AG08395 (cell line): ENCODE measurements around the gene GPR55.

Experiments
- DNase-seq: peaks from one replicate; pipeline ENCODE4 v3.0.0; 2012; ENCODE audit warnings: mixed read lengths, low spot score

The GPR55 gene

GRCh38 chr2:230934231-230935129 is 9.4 kb upstream of the GPR55 start:
- no peak for DNase-seq

DNA sequence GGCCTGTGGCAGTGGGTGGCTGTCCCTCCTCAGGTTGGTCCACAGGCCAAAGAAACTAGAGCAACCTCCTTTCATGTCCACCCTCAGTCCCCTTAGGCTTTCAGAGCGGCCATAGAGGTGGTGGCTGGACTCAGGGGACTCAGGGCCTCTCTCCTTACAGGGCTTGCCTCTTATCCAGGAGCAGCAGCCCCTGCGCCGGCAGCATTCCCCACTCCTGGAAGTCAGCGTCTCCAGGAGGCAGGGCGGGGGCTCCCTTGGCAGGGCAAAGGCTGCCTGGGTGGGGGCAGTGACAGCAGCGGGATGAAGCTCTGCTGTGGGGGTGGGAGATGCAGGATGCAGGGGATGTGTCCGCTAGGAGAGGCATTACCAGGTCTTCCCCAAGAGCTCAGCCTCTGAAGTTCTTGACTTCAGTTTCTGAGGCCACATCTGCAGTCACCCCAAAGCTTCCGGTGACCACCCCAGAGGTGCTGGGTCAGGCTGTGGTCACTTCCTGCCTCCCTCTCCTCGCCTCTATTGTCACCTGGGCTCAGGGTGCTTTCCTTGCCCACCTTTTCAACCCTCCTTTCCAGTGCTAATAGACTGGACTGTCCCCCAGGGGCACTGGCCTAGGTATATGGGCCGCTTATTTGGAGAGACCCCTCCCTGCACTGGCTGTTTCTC is 8.6 kb upstream of the GPR55 start:
- DNase-seq, result no peak

- DNase-seq, result peak; percentile 69
Measured at GRCh38 chr2:230932556-230933511, 7.8 kb upstream of the GPR55 start.

- no peak for DNase-seq
Measured at GRCh38 chr2:230931556-230932231, 6.7 kb upstream of the GPR55 start.

DNA sequence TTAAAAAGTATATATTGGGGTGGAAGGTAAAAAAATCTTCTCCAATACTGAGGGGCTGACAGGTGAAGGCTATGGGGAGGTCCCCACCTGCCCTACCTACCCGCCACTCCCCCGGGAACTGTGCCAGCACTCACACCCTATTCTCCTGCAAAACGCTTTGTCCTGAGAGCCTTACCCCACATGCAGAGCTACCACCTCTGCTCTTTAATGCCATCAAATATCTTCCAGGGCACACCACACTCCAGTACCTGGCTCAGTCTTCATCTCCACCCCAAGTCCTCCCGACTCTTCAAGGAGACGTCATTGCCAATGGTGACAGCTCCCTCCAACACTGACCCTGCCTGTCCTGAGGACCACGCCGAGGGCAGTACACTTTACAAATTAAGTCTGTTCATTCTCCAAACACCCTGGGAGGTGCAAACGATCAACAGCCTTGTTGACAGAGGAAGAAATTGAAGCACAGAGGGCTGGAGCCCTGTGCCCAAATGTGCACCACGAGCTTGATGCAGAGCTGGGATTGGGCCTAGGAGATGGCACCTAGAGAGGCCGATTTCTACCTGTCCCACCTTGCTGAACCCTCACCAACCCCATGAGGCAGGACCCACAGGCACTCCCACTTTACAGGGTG is 6.0 kb upstream of the GPR55 start:
- DNase-seq, result no peak

DNA sequence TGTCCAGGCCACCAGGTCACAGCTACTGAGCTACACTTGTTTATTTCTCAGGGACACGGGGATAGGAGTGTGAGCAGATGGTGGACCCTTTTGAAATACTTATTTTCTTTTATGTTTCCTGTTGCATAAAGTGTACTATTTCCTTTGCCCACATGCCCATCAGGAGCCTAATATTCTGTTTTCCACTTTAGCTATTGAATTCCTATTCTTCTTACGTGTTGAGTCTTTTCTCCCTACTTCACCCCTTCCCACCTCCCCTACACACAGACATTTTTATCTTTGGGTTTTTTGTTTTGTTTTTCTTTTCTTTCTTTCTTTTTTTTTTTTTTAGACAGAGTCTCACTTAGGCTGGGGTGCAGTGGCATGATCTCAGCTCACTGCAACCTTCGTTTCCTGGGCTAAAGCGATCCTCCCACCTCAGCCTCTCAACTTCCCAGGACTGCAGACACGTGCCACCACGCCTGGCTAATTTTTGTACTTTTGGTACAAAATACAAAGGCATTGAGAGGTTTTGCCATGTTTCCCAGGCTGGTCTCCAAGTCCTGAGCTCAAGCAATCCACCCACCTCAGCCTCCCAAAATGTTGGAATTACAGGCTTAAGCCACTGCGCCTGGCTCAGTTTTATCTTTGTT is 5.2 kb upstream of the GPR55 start:
- DNase-seq, result no peak

DNA sequence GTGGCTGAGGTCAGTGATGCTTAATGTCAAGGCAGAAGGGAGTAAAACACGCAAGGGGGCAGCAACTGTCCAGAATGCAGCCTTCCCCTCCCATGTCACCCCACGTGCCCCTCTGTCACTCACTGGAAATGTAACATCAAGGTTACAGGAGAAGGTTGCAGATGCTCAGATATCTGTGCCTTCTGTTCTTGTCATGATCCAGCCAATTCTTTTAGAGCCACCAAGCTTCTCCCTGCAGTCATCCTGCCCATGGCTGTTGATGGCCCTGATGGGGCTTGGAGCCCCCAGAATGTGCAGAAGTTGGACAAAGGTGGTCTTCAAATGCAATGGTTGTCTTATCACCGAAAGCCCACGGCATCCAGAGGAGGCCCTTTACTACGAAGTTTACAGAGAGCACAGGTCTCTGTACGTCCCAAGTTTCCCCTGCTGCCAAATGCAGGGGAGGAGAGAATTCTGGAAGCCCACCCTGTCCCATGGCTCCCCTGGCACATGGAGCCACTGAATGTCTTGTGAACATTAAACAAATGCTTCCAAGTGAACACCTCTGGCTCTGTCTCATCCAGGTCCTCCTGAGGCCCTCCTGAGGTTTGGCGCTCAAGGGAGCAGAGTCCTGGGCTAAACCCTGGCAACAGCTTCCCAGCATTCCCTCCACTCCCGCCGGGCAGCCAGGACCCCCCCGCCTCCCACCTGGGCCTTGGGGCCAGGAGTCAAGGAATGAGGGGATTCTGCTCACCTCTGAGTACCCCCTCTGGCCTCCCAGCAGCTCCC is 4.5 kb upstream of the GPR55 start:
- DNase-seq, result no peak

DNA sequence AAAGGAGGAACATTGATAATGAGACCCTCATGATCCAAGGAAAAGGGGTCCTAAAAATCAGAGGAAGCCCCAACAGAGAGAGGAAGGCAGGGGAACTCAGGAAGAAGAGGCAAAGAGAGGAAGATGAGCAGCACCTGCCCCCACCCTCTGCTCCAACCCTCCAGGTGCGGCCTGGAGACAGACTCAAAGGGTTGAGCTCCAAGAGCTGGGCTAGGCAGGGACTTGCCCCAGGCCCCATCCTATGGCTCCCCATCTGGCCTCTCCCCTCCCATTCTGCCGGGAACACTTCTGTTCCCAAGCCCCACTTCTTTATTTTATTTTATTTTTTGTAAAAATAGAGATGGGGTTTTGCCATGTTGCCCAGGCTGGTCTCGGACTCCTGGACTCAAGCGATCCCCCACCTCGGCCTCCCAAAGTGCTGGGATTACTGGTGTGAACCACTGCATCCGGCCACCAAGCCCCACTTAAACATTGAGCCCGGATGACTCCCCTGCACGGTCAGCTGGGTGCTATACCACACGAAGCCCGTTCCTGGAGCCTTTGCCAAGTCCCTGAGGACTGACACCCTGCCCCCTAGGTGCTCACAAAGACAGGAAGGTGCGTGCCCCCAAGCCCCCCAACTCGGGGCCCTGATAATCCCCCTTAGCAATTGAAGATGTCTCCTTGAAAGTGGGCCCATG is 3.8 kb upstream of the GPR55 start:
- DNase-seq, result no peak

DNA sequence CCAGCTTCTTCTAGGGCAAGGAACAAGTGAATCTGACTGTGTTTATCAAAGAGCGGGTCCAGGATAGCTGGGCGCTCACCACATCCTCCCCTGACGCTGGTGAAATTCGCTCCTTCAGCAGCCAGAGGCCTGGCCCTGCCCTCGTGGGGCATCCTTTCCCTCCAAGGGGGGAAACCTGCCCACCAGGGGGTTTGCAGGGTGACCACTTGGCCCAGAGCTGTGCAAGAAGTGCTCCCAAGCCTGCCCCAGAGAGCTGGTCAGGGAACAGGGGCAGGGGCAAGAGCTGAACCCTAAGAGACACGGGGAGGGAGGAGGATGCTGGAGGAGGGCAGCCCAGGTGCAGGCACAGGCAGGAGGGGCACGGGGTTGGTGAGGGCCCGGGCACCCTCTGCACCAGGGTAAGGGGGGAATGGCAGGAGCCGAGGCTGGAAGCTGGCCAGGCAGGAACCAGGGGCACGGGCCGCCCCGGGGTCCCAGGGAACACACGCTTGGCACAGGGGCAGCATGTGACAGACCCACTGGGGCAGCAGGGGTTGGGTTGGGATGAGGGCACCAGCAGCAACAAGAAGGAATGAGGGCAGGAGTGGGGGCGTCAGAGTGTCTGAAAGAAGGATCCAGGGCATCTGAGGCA is 2.8 kb upstream of the GPR55 start:
- DNase-seq, result no peak

GRCh38 chr2:230925879-230926765 is 1.1 kb upstream of the GPR55 start:
- DNase-seq, result no peak

DNA sequence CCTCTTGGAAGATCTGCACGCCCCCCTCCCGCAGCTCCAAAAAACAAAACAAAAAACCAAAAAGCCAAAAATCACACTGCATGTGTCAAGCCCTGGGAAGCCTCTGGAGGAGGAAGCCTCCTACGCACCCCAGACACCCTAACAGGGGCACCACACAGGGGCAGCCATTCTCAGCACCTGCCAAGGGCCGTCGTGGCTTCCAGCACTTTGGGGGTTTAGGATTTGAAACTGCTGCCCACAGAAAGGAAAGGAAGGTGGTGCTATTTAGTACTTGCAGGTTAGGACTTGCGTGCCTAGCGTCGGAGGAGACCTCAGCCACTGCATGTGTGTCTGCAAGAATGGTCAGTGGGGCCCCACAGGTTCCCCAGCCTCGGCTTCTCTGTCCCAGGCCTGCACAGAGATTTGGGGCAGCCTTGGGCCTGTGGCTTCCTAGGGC is 419 bp upstream of the GPR55 start:
- DNase-seq, result no peak

DNA sequence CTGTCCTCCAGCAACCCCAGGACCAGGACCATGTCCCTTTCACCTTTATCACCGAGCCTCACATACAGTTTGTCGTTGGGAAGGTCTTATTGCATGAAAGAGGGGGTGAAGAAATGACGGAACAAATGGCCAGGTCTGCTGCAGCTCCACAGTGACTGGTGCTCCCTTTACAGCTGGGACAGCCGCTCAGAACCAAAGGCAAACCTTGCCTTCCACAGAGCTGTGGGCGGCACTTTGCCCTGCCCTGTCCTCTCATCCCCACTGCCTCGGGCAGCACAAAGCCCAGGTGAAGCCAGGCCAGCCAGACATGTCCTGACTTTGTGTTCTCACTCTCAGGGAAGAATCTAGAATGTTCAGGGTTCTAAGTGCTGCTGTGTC is 961 bp downstream of the GPR55 start:
- no peak for DNase-seq

- no peak for DNase-seq
Measured at GRCh38 chr2:230922951-230923717, 1.9 kb downstream of the GPR55 start.

- DNase-seq, result no peak
Measured at GRCh38 chr2:230921806-230922595, 3.0 kb downstream of the GPR55 start.

GRCh38 chr2:230920167-230920566 is 4.9 kb downstream of the GPR55 start:
- DNase-seq, result no peak

DNA sequence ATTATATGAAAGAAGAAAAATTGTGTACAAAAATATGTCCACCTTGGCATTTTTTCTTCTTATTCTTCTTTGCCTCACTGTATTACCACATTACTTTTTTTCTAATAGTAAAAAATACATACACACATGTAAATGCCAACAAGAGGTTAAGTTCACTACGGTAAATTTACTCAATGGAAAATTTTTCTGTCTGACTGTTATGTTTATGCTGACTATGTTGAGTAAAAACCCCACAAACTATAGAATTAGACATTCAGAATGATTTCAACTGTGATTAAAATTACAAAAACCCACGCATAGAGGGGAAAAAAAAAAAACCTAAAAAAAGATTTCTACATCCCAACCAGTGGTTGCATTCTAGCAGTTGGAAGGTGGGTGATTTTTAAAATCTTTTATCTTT is 5.4 kb downstream of the GPR55 start:
- DNase-seq, result no peak
